T-helper 2 cell treated with Interferon-gamma antibody and Interleukin-4, amounts not matched to agents 5 μg/mL and 100 μg/mL, for 36 hours (primary cell): ENCODE results near the gene MRPL46.
A peak's percentile ranks its signal among the peaks of the same experiment; 100 is the strongest.

Experiments used
- DNase-seq: peaks from one replicate; pipeline ENCODE4 v3.0.0; 2021; ENCODE audit warnings: low spot score
- H3K27ac Mint-ChIP-seq: one replicate; pipeline ENCODE4 v1.8.0; 2021; ENCODE audit warnings: mild to moderate bottlenecking, mixed read lengths
- H3K27me3 Mint-ChIP-seq: one replicate; pipeline ENCODE4 v1.8.0; 2021; ENCODE audit warnings: low read depth, mixed read lengths
- H3K36me3 Mint-ChIP-seq: one replicate; pipeline ENCODE4 v1.8.0; 2021; ENCODE audit warnings: low read depth, mixed read lengths
- H3K4me1 Mint-ChIP-seq: one replicate; pipeline ENCODE4 v1.8.0; 2021; ENCODE audit warnings: low read depth, mixed read lengths
- H3K4me3 Mint-ChIP-seq: one replicate; pipeline ENCODE4 v1.8.0; 2022; ENCODE audit warnings: mild to moderate bottlenecking, moderate library complexity, mixed read lengths
- H3K9me3 Mint-ChIP-seq: one replicate; pipeline ENCODE4 v1.8.0; 2021; ENCODE audit warnings: mixed read lengths

Gene MRPL46

GRCh38 chr15:88467073-88467934, at the start of gene MRPL46, which contains the start of gene MRPS11:
Gene MRPL46 (minus strand): TSS chr15:88467388. CDS start chr15:88467377, 11 bp downstream.
Gene MRPS11 (plus strand): TSS chr15:88467708. CDS start chr15:88467718, 10 bp downstream.
- H3K9me3 Mint-ChIP-seq, result no peaks in the 10 kb centered on the region
- peak within 1 kb of the TSS; percentile 95 for H3K4me3 Mint-ChIP-seq
- peak within 1 kb of the TSS; percentile 96 for H3K27ac Mint-ChIP-seq
- peaks cover 24% of the 10 kb centered on the region for H3K4me1 Mint-ChIP-seq
- H3K27me3 Mint-ChIP-seq, result no peaks in the 10 kb centered on the region
- H3K36me3 Mint-ChIP-seq, result peaks cover 37% of the 10 kb centered on the region
- DNase-seq, result peak; percentile 86

- DNase-seq, result no peak
- H3K4me1 Mint-ChIP-seq, result peaks cover 5% of the 10 kb centered on the region
- H3K36me3 Mint-ChIP-seq, result peaks cover 4% of the 10 kb centered on the region
- H3K27me3 Mint-ChIP-seq, result no peaks in the 10 kb centered on the region
- no peak overlapping the region for H3K27ac Mint-ChIP-seq
- no peaks in the 10 kb centered on the region for H3K9me3 Mint-ChIP-seq
- no peak overlapping the region for H3K4me3 Mint-ChIP-seq
Measured at GRCh38 chr15:88513195-88513594, 46.0 kb upstream of the MRPL46 start.

GRCh38 chr15:88512601-88513000, 45.4 kb upstream of the MRPL46 start:
- no peaks in the 10 kb centered on the region for H3K27me3 Mint-ChIP-seq
- no peak overlapping the region for H3K27ac Mint-ChIP-seq
- DNase-seq, result no peak
- H3K9me3 Mint-ChIP-seq, result no peaks in the 10 kb centered on the region
- peaks cover 5% of the 10 kb centered on the region for H3K4me1 Mint-ChIP-seq
- peaks cover 4% of the 10 kb centered on the region for H3K36me3 Mint-ChIP-seq
- H3K4me3 Mint-ChIP-seq, result no peak overlapping the region

- no peak overlapping the region for H3K27ac Mint-ChIP-seq
- H3K27me3 Mint-ChIP-seq, result no peaks in the 10 kb centered on the region
- no peak overlapping the region for H3K4me3 Mint-ChIP-seq
- no peak for DNase-seq
- H3K4me1 Mint-ChIP-seq, result peaks cover 5% of the 10 kb centered on the region
- H3K36me3 Mint-ChIP-seq, result peaks cover 4% of the 10 kb centered on the region
- no peaks in the 10 kb centered on the region for H3K9me3 Mint-ChIP-seq
Measured at GRCh38 chr15:88512078-88512477, 44.9 kb upstream of the MRPL46 start.

GRCh38 chr15:88511161-88511560, 44.0 kb upstream of the MRPL46 start:
- H3K9me3 Mint-ChIP-seq, result no peaks in the 10 kb centered on the region
- no peak overlapping the region for H3K4me3 Mint-ChIP-seq
- H3K4me1 Mint-ChIP-seq, result peaks cover 5% of the 10 kb centered on the region
- DNase-seq, result no peak
- no peaks in the 10 kb centered on the region for H3K27me3 Mint-ChIP-seq
- peaks cover 4% of the 10 kb centered on the region for H3K36me3 Mint-ChIP-seq
- H3K27ac Mint-ChIP-seq, result no peak overlapping the region

- Mint-ChIP-seq H3K4me1 (peaks cover 5% of the 10 kb centered on the region), H3K36me3 (peaks cover 4% of the 10 kb centered on the region), H3K27ac (no peak overlapping the region), H3K4me3 (no peak overlapping the region), H3K9me3 (no peaks in the 10 kb centered on the region), H3K27me3 (no peaks in the 10 kb centered on the region)
- DNase-seq, result no peak
Measured at GRCh38 chr15:88509964-88510363, 42.8 kb upstream of the MRPL46 start.

GRCh38 chr15:88509321-88509720, 42.1 kb upstream of the MRPL46 start:
- Mint-ChIP-seq H3K27me3 (no peaks in the 10 kb centered on the region), H3K9me3 (no peaks in the 10 kb centered on the region), H3K27ac (no peak overlapping the region), H3K36me3 (peaks cover 4% of the 10 kb centered on the region), H3K4me3 (no peak overlapping the region), H3K4me1 (peaks cover 5% of the 10 kb centered on the region)
- no peak for DNase-seq

- H3K27ac Mint-ChIP-seq, result no peak overlapping the region
- H3K27me3 Mint-ChIP-seq, result no peaks in the 10 kb centered on the region
- peaks cover 4% of the 10 kb centered on the region for H3K36me3 Mint-ChIP-seq
- DNase-seq, result no peak
- H3K4me3 Mint-ChIP-seq, result no peak overlapping the region
- H3K4me1 Mint-ChIP-seq, result peaks cover 5% of the 10 kb centered on the region
- no peaks in the 10 kb centered on the region for H3K9me3 Mint-ChIP-seq
Measured at GRCh38 chr15:88506628-88507027, 39.4 kb upstream of the MRPL46 start.

GRCh38 chr15:88505721-88506120, 38.5 kb upstream of the MRPL46 start:
- Mint-ChIP-seq H3K36me3 (peaks cover 4% of the 10 kb centered on the region), H3K4me1 (peaks cover 5% of the 10 kb centered on the region), H3K27me3 (no peaks in the 10 kb centered on the region), H3K9me3 (no peaks in the 10 kb centered on the region), H3K27ac (no peak overlapping the region), H3K4me3 (no peak overlapping the region)
- DNase-seq, result no peak

GRCh38 chr15:88504445-88504844, 37.3 kb upstream of the MRPL46 start:
- Mint-ChIP-seq H3K36me3 (no peaks in the 10 kb centered on the region), H3K9me3 (no peaks in the 10 kb centered on the region), H3K27ac (no peak overlapping the region), H3K27me3 (no peaks in the 10 kb centered on the region), H3K4me3 (no peak overlapping the region), H3K4me1 (no peaks in the 10 kb centered on the region)
- DNase-seq, result no peak

GRCh38 chr15:88498996-88499395, 31.8 kb upstream of the MRPL46 start:
- Mint-ChIP-seq H3K4me1 (no peaks in the 10 kb centered on the region), H3K9me3 (no peaks in the 10 kb centered on the region), H3K36me3 (no peaks in the 10 kb centered on the region), H3K4me3 (no peak overlapping the region), H3K27ac (no peak overlapping the region), H3K27me3 (no peaks in the 10 kb centered on the region)
- no peak for DNase-seq

GRCh38 chr15:88497109-88497765, 30.0 kb upstream of the MRPL46 start:
- no peak overlapping the region for H3K27ac Mint-ChIP-seq
- no peaks in the 10 kb centered on the region for H3K9me3 Mint-ChIP-seq
- no peaks in the 10 kb centered on the region for H3K36me3 Mint-ChIP-seq
- no peak overlapping the region for H3K4me3 Mint-ChIP-seq
- H3K27me3 Mint-ChIP-seq, result no peaks in the 10 kb centered on the region
- DNase-seq, result no peak
- no peaks in the 10 kb centered on the region for H3K4me1 Mint-ChIP-seq

GRCh38 chr15:88493844-88494243, 26.7 kb upstream of the MRPL46 start:
- H3K36me3 Mint-ChIP-seq, result no peaks in the 10 kb centered on the region
- no peaks in the 10 kb centered on the region for H3K4me1 Mint-ChIP-seq
- H3K9me3 Mint-ChIP-seq, result no peaks in the 10 kb centered on the region
- H3K27ac Mint-ChIP-seq, result no peak overlapping the region
- no peak for DNase-seq
- no peaks in the 10 kb centered on the region for H3K27me3 Mint-ChIP-seq
- H3K4me3 Mint-ChIP-seq, result no peak overlapping the region

GRCh38 chr15:88491158-88491557, 24.0 kb upstream of the MRPL46 start:
- Mint-ChIP-seq H3K4me1 (no peaks in the 10 kb centered on the region), H3K27ac (no peak overlapping the region), H3K27me3 (no peaks in the 10 kb centered on the region), H3K9me3 (no peaks in the 10 kb centered on the region), H3K4me3 (no peak overlapping the region), H3K36me3 (no peaks in the 10 kb centered on the region)
- no peak for DNase-seq
